Measurements from ENCODE around the gene ADARB2.

ADARB2 gene

GRCh38 chr10:1524540-1524939 lies 212.8 kb downstream of the ADARB2 start:
- no peak for DNase-seq (ENCODE audit: low spot score)

GRCh38 chr10:1523221-1523620 lies 214.1 kb downstream of the ADARB2 start:
- no peak for DNase-seq (ENCODE audit: low spot score)

- no peak for DNase-seq (ENCODE audit: low spot score)
Measured at GRCh38 chr10:1522237-1522636, 215.1 kb downstream of the ADARB2 start.

GRCh38 chr10:1521741-1522140 lies 215.6 kb downstream of the ADARB2 start:
- DNase-seq (ENCODE audit: low spot score): no peak

- DNase-seq (ENCODE audit: low spot score): no peak
Measured at GRCh38 chr10:1520909-1521565, 216.3 kb downstream of the ADARB2 start.

- DNase-seq (ENCODE audit: low spot score): no peak
Measured at GRCh38 chr10:1519391-1519790, 217.9 kb downstream of the ADARB2 start.

GRCh38 chr10:1517684-1518083 lies 219.6 kb downstream of the ADARB2 start:
- DNase-seq (ENCODE audit: low spot score): no peak

- DNase-seq (ENCODE audit: low spot score): no peak
Measured at GRCh38 chr10:1516492-1517165, 220.7 kb downstream of the ADARB2 start.

GRCh38 chr10:1515780-1516491 lies 221.4 kb downstream of the ADARB2 start:
- DNase-seq (ENCODE audit: low spot score): no peak

GRCh38 chr10:1515121-1515779 lies 222.1 kb downstream of the ADARB2 start:
- DNase-seq (ENCODE audit: low spot score): no peak

- no peak for DNase-seq (ENCODE audit: low spot score)
Measured at GRCh38 chr10:1514681-1515080, 222.6 kb downstream of the ADARB2 start.

- no peak for DNase-seq (ENCODE audit: low spot score)
Measured at GRCh38 chr10:1513221-1513620, 224.1 kb downstream of the ADARB2 start.

- DNase-seq (ENCODE audit: low spot score): no peak
Measured at GRCh38 chr10:1509011-1509530, 228.3 kb downstream of the ADARB2 start.

- DNase-seq (ENCODE audit: low spot score): no peak
Measured at GRCh38 chr10:1508096-1508495, 229.2 kb downstream of the ADARB2 start.

- no peak for DNase-seq (ENCODE audit: low spot score)
Measured at GRCh38 chr10:1507436-1507835, 229.9 kb downstream of the ADARB2 start.

GRCh38 chr10:1504940-1505339 lies 232.4 kb downstream of the ADARB2 start:
- DNase-seq (ENCODE audit: low spot score): no peak

GRCh38 chr10:1504286-1504685 lies 233.0 kb downstream of the ADARB2 start:
- DNase-seq (ENCODE audit: low spot score): no peak

GRCh38 chr10:1502451-1502850 lies 234.9 kb downstream of the ADARB2 start:
- no peak for DNase-seq (ENCODE audit: low spot score)

GRCh38 chr10:1499359-1499957 lies 237.9 kb downstream of the ADARB2 start:
- no peak for DNase-seq (ENCODE audit: low spot score)

GRCh38 chr10:1498746-1499358 lies 238.5 kb downstream of the ADARB2 start:
- no peak for DNase-seq (ENCODE audit: low spot score)

- no peak for DNase-seq (ENCODE audit: low spot score)
Measured at GRCh38 chr10:1495915-1496517, 241.3 kb downstream of the ADARB2 start.

All from GM03348 (cell line).